Erythroblast (primary cell): Measurements from ENCODE around the gene EDAR.

Experiments used
- GATA1 ChIP-seq: IDR thresholded peaks from 2 replicates; pipeline ENCODE4 v1.6.1; 2011; ENCODE audit warnings: low read depth, mild to moderate bottlenecking, control low read depth, low read length, moderate library complexity
- POLR2A ChIP-seq: IDR thresholded peaks from 2 replicates; pipeline ENCODE4 v1.6.1; 2011; ENCODE audit warnings: mild to moderate bottlenecking, low read length

- TF ChIP-seq POLR2A (no peak), GATA1 (no peak)
These were observed 41.6 kb downstream of the EDAR start for GRCh38 chr2:108947271-108947907.
